ENCODE measurements around the gene CEP68.
A peak's percentile ranks its signal among the peaks of the same experiment; 100 is the strongest.

Gene CEP68

DNA sequence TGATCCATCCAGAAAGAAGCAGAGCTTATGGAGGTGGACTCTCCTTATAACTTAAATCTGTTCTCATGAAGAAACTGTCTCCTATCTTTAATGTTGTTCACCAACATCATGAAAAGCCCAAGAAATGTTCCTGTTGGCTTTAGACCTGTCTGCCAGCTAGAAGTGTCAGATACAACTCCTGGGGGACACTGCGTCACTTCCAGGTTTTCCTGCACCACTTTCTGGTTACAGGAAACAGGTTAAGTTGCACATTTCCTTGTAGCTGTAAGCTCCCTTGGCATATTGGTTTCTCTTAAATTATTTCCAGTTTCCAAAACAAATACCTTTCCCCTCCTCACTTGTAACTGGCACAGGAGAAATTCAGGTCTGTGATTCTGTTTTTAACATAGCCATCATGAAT, 2.9 kb downstream of the CEP68 start:
- DNase-seq = no peak

DNA sequence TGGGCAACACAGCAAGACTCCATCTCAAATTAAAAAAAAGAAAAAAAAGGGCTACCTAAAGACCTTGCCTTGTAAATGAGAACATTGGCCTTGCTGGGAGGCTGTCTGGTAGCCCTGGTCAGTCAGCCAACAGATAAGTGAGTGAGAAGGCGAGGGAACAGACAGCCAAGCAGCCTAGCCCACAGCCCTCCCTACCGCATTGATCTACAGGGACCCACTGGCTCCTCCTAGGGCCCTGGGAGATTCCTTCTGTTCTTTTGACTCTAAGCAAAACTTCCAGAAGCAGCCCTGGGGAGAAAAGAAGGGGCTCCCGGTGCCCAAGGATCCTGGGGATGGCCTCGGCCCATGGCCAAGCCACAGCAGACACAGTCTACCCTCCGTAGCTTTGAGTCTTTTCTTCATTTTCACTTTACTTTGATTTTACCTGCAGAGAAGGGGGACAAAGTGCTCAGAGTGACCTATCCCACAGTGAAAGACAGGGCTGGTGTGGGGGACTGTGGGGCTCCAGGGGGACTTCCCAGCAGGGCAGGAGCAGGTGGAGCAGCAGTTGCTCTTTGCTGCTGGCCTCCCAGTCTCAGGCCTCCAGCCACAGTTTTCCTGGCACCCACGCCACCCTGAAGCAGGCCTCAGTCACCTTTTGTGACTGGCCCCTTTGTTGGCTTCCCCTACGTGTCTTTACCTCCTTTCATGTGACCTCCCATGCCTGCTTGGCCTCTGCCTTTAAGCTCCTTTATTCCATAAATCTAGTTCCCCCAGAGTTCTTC, 5.1 kb downstream of the CEP68 start:
- no peak for DNase-seq

DNA sequence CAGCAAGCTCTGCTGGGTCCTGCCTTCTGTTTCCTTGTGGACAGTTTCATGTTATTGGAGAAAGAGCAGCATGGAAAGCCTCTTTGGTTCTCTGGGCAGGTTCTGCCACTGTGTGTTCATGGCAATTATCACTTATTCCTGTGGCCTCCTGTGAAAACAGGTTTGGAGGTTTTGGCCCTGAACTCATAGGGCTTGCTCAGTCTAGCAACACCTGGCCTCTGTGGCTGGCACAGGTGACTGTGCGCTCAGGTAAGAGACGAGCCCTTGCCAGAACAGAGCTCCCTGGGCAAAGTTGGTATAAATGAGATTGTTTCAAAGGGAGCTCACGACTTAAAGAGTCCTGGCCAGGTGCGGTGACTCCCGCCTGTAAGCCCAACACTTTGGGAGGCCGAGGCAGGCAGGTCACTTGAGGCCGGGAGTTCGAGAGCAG, 5.7 kb downstream of the CEP68 start:
- no peak for DNase-seq

DNA sequence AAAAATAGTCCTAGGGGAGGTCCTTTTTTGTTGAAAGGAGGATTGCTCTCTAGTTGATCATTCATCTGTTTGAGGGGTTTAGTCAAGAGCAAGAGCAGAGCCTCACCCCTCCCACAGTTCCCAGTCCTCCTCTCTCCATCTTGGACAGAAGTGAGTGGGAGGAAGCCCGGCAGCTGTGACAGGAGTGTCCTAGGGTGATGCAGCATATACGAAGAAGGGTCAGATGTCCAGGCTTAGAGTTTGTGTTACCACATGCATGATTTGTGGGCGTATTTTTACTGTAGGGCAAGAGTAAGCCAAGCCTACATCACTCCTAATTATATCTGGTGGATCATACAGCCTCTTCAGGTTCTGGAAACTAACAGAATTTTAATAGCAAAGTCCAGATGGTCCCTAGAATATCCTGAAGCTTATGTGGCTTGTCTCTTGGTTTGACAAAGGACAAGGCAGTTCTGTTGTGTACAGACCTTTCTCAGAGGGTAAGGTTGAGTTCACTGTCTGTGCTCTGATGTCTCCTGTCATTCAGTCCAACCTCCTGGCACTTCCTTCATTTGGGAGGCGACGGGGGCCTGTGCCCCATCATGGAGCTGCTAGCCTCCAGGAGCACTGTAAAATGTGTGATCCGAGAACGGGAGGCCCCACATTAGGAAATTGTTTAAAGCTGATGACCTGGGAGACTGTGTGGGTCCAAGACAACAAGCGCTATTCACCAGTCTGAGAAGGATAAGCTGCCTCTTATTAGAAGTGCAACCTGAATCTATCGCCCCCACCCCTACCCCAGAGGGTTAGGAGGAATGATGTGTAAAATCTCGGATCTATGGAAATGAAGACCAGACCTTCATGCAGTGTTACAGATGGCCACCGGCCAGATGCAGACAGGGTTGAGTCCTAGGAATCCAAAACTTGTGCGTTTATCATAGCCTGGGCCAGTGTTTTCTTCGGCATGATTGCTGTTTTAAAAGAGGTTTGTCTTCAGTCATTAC, 6.9 kb downstream of the CEP68 start:
- DNase-seq = no peak

DNA sequence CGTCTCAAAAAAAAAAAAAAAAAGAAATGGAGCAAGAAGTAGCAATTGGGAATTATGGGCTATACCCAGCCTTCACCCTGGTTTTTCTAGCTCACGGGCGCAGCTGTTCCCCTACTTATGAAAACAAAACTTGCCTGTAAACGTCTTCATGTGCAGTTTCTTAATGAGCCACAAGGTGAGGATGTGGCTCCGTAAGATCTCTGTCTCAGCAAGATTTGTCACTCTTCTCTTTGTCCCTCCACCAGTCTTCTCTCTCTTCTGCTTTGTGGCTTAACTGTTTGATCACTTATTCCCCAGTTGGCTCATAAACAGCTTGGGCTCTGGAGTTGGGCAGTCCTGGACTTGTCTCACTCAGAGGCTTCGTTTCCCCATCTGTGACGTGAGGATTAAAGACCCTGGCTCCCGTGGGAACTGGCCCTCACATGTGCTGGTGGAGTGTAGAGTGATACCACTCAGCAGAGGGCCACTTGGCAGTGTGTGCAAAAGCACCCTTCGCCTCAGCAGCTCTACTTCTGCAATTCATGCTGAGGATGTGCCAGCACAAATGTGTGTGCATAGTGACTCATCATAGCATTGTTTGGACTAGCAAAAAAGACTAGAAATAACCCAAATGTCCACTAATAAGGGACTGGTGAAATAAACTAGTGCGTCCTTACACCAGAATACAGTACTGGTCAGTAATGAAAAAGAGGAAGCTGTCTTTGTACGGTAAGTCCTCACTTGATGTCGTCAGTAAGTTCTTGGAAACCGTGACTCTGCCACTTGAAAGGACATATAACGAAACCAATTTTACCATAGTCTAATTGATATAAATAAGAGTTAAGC, 8.7 kb downstream of the CEP68 start:
- DNase-seq = peak; percentile 49

DNA sequence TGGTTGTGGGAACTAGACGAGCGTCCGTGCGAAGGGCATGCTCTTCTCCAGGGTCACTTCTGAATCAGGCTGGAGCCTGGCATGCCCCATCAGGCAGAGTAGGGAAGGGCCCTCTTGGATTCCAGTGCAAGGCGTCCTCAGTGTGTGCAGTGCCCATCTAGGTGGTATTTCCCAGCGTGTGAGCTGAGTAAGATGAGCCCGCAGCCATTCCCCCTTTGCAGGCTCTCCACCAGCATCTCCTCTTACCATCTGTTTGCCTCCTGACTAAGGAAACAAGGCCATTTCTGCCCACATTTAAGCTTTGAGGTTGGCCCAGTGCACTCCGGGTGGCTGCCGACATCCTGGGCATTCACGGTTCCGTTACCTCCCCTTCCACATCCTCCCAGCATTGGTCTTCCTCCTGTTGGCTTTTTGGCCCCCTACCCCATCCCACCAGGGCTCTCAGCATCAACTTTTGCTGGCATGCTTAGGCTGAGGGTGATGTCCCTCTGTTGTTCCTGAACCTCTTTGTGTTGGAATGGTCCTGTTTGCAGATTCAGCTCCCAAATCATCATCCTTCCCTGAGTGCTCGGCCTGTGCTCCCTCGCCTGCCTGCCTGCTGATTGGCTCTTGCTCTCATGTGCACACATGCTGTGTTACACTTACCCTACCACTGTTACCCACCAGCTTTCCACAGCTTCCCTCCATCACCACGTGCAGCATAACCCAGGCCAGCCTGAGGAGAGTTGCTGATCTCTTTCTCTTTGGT, 11.8 kb downstream of the CEP68 start:
- DNase-seq = peak; percentile 8

DNA sequence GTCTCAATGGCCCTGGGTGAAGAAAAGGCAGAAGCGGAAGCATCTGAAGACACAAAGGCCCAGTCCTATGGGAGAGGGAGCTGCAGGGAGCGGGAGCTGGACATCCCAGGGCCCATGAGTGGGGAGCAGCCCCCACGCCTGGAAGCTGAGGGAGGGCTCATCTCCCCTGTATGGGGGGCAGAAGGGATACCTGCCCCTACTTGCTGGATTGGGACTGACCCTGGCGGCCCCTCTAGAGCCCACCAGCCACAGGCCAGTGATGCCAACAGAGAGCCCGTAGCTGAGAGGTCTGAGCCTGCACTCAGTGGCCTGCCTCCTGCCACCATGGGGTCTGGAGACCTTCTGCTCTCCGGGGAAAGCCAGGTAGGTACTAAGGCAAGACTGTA, 13.2 kb downstream of the CEP68 start:
- no peak for DNase-seq

DNA sequence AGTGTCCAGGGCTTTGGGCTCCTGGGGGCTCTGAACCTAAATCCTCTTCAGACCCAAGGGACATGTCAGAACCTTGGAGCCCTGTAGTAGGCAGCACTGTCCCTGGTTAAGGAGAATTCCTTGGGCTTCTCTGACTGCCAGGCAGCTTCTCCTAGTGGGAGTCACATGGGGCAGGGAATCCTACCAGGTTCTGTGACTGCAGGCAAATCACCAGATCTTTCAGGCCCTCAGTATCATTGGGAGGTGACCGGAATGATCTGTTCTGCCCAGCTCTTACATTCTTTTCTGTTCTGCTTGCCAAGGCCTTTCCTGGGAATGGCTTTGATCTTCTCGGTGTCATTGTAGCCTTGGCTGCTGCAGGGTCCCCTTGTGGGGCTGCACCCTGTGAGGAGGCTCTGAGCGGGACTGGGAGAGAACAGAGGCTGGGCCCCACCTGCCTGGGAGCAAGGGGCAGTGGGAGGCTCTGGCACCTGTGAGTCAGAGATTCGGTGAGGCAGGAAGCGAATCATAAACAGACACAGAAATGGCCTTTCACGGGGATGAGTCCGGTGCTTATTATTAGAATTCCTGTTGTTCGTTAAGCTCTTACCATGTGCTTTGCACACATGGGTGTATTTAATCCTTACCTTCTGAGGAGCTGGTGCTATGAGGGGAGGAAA, 14.1 kb downstream of the CEP68 start:
- no peak for DNase-seq

DNA sequence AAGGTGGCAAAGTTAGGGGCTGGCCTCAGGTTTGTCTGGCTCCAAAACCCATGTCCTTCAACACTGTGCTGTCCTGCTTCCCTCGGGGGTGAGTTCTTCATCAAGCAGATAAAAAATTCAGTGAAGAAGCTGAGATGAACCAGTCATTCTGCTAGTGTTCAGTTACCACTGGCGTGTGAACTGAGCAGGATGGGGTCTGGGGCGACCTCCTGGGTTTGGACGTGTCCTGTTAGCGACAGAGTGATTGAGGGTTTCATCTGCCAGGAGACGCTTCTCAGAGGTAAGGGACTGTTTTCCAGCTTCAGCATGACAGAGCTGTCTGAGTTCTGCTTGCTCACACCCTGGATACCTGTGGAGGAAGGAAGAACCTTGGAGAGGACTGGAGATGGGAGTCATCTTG, 14.6 kb downstream of the CEP68 start:
- no peak for DNase-seq

DNA sequence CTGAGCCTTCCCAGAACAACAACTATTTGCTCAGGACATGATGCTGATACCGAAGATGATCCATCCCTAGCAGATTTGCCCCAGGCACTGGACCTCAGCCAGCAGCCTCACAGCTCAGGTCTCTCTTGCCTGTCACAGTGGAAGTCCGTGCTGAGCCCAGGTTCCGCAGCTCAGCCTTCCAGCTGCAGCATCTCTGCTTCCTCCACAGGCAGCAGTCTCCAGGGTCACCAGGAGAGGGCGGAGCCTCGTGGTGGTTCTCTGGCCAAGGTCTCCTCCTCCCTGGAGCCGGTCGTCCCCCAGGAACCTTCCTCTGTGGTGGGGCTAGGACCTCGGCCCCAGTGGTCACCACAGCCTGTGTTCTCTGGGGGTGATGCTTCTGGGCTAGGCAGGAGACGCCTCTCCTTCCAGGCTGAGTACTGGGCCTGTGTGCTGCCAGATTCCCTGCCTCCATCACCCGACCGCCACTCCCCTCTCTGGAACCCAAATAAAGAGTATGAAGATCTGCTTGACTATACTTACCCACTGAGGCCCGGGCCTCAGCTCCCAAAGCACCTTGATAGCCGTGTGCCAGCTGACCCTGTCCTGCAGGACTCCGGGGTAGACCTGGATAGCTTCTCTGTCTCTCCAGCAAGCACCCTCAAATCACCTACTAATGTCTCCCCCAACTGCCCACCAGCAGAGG, 15.4 kb downstream of the CEP68 start:
- no peak for DNase-seq

DNA sequence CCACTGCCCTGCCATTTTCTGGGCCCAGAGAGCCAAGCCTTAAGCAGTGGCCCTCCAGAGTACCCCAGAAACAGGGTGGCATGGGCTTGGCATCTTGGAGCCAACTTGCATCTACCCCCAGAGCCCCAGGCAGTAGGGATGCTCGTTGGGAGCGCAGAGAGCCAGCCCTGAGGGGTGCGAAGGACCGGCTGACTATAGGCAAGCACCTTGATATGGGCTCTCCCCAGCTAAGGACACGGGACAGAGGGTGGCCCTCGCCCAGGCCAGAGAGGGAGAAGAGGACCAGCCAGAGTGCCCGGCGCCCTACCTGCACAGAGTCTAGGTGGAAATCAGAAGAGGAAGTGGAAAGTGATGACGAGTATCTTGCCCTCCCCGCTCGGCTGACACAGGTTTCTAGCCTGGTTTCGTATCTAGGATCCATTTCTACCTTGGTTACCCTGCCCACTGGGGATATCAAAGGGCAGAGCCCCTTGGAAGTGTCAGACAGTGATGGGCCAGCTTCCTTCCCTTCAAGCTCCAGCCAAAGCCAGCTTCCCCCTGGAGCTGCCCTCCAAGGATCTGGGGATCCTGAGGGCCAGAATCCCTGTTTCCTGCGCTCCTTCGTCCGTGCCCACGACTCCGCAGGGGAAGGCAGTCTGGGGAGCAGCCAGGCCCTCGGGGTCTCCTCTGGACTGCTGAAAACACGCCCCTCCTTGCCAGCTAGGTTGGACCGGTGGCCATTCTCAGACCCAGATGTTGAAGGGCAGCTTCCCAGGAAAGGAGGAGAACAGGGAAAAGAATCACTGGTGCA, 16.2 kb downstream of the CEP68 start:
- no peak for DNase-seq

DNA sequence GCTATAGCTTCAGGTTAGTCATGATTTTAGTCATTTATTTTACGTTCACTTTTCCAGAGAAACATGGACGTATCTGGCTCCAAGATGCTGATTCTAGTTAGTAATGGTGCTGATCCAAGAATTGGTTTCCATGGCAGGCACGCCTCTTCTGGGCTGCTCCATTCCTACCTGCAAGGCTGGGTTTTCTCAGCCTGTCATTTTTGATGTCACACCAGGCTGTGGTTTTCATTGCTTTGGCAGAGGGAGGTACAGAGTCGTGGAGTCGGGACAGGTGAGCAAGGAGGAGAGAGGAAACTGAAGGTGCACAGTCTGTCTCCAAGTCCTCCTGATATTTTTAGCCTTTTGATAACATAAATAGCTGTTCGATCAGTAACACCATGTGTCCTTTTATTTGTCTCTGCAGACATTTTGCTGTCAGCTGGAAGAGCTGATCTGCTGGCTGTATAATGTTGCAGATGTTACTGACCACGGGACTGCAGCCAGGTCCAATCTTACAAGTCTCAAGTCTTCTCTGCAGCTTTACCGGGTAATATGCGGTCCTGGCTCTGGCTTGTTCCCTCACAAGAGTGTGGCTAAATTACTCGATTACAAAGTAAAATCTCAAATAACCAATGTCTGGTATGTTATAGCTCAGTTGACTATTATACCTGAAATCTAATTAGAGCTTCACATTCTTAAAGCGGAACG, 17.8 kb downstream of the CEP68 start:
- DNase-seq = no peak

DNA sequence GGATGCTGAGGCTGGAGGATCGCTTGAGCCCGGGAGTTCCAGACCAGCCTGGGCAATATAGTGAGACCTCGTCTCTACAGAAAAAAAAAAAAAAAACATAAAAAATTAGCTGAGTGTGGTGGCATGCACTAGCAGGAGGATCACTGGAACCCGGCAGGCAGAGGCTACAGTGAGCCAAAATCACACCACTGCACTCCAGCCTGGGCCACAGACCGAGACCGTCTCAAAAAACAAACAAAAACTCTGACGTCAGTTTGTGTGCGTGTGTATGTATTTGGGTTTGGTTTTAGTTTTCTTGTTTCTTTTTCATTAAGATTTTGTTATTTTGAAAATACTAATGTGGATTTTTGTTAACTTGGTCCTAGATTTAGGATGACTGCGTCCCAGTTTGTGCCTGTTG, 19.0 kb downstream of the CEP68 start:
- no peak for DNase-seq

DNA sequence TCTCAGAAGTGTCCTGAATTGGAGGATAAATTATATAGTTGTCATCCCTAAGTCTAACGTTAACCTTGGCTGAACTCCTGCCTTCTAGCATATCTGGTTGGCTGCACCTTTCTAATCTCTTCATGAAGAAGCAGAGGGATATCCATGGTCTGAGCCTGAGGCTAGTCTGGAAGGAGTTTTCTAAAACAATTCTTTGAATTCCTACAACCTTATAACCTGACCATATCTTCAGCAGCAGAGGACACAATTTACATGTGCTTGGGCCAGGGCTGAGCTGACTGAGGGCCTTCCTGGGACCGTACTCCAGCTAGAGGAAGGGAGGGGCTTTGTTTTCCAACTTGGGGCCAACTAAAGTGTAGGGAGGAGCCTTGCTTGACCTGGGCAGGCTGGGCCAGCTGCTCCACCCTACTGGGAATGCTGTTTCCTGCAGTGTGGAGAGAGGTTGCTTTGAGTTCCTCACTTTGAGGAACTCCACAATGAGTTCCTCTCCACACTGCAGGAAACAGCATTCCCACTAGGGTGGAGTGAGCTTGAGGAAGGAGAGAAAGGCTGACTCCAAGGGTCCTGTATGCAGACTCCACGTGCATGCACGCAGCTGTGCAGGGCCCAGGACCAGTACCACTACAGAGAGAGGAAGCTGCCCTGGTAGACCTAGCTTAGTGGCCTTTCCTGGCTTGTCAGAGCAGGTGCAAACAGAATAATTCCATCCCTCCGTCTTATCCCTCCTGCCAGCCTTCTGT, 19.6 kb downstream of the CEP68 start:
- DNase-seq = no peak

DNA sequence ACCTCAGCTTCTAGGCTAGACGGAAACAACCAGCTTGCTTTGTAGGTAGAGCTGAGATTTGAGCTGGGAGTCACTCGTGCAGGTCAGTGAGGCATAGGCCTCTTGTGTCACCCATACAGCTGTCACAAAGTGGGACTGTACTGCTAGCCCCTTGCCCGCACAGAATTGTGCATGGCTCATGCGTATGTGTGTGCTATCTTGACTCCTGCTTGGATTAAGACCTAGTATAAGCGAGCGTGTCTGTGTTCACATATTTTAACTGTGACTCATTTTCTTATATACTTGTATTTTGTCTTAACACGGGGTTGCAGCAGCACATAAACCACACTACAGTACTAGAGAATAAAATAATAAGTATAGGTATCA, 20.1 kb downstream of the CEP68 start:
- no peak for DNase-seq

DNA sequence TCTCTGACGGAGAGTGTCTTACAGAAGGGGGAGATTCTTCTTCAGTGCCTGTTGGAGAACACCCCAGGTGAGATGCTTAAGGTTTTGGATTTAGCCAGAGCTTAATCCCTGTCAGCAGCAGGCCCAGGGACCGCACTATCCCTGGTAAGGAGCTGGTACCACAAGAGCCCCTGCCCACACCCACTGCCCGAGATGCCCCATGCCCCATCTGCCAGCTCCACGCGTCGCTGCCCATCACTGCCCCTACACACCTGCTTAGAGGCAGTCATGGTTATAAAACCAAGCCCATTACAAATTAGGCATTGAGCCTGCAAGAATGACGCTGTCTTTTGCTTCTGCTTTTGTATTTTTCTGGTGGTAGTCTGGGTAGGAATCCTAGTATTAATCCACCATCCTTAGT, 21.7 kb downstream of the CEP68 start:
- DNase-seq = no peak

DNA sequence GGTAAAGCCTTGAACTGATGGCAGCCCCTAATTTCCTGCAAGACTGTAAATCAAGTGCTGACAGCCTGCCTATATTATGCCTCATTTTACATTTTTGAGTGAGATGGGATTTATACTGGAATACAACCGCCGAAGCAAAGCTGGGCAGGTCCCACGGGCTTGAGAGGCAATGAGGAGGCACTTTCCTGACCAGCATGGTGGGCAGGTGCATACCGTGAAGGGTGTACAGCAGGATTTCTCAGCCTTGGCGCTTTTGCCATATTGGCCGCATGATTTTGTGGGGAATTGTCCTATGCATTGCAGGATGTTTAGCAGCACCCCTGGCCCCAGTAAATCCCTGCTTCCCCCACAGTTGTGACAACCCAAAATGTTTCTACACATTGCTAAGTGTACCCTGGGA, 22.8 kb downstream of the CEP68 start:
- no peak for DNase-seq

DNA sequence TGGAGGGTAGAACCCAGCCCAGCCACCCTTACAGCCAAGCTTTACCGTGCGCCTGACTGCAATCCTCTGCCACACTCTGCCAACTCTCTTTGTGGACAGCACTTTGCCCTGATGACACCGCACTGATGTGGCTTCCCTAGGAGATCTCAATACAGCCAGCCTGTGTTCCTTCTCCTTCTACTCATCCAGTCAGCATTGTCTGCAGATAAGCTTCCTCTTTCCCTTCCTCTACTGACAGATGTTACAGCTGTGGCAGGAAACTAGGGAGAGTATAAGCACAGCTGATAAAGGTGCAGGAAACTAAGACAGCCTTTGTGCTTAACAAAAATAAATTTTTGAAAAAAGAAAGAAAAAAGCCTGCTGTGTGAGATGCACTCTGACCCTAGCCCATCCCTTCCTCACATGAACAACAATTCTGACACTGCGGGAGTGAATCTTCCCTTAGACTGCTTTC, 25.0 kb downstream of the CEP68 start:
- no peak for DNase-seq

DNA sequence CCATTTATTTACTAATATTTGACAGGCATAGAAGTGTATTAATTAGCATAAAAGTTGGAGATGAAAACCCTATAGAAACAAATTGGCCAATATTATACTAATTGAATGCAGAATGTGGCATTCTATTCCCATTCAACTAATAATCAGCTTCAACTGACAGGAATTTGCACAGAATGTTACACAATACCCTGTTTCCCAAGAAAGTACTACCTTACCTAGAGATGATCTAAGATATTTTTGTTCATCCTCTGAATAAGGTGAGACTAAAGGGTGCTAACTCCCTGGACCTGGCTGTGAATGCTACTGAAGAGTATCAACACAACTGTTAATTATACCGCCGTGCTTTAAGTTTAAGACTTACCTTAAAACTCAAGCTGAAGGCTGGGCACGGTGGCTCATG, 28.9 kb downstream of the CEP68 start:
- no peak for DNase-seq
